ENCODE results near the gene NBPF9.
"Not testable (repeated sequence)": the region's sequence is repeated elsewhere in the genome, so short reads cannot be mapped to it uniquely, and the experiment has no call there.

The NBPF9 gene

GRCh38 chr1:149103109-149104081 is at the start of gene NBPF9:
Gene NBPF9, minus strand, starts transcription at chr1:149103551. Its CDS starts 21,412 bp downstream, at chr1:149082139.
- peak; percentile 0 for DNase-seq

- not testable (repeated sequence) for DNase-seq
Observed at GRCh38 chr1:149149909-149150308, 46.6 kb upstream of the NBPF9 start.

GRCh38 chr1:149137585-149137984 is 34.2 kb upstream of the NBPF9 start:
- DNase-seq: not testable (repeated sequence)

GRCh38 chr1:149130938-149131337 is 27.6 kb upstream of the NBPF9 start:
- DNase-seq: not testable (repeated sequence)

GRCh38 chr1:149129245-149129644 is 25.9 kb upstream of the NBPF9 start:
- not testable (repeated sequence) for DNase-seq

- not testable (repeated sequence) for DNase-seq
Observed at GRCh38 chr1:149126555-149127145, 23.3 kb upstream of the NBPF9 start.

GRCh38 chr1:149123948-149124926 is 20.9 kb upstream of the NBPF9 start:
- peak; percentile 15 for DNase-seq

- not testable (repeated sequence) for DNase-seq
Observed at GRCh38 chr1:149112828-149113227, 9.5 kb upstream of the NBPF9 start.

- not testable (repeated sequence) for DNase-seq
Observed at GRCh38 chr1:149110343-149110742, 7.0 kb upstream of the NBPF9 start.

- DNase-seq: not testable (repeated sequence)
Observed at GRCh38 chr1:149102574-149102973, 777 bp downstream of the NBPF9 start.

- not testable (repeated sequence) for DNase-seq
Observed at GRCh38 chr1:149098276-149098675, 5.1 kb downstream of the NBPF9 start.

- DNase-seq: not testable (repeated sequence)
Observed at GRCh38 chr1:149093155-149093554, 10.2 kb downstream of the NBPF9 start.

- not testable (repeated sequence) for DNase-seq
Observed at GRCh38 chr1:149075505-149076127, 27.7 kb downstream of the NBPF9 start.

GRCh38 chr1:149064611-149065010 is 38.7 kb downstream of the NBPF9 start:
- DNase-seq: not testable (repeated sequence)

GRCh38 chr1:149043056-149043455 is 60.3 kb downstream of the NBPF9 start:
- not testable (repeated sequence) for DNase-seq

GRCh38 chr1:149033916-149034315 is 69.4 kb downstream of the NBPF9 start:
- not testable (repeated sequence) for DNase-seq

- DNase-seq: not testable (repeated sequence)
Observed at GRCh38 chr1:149024327-149024726, 79.0 kb downstream of the NBPF9 start.

GRCh38 chr1:149018577-149018976 is 84.8 kb downstream of the NBPF9 start:
- DNase-seq: not testable (repeated sequence)

GRCh38 chr1:149016626-149017025 is 86.7 kb downstream of the NBPF9 start:
- not testable (repeated sequence) for DNase-seq

- DNase-seq: not testable (repeated sequence)
Observed at GRCh38 chr1:149015522-149015921, 87.8 kb downstream of the NBPF9 start.

- not testable (repeated sequence) for DNase-seq
Observed at GRCh38 chr1:149013513-149013912, 89.8 kb downstream of the NBPF9 start.

- not testable (repeated sequence) for DNase-seq
Observed at GRCh38 chr1:149012599-149012998, 90.8 kb downstream of the NBPF9 start.

Data from COR-L47 (cell line).